ENCODE results near the gene THBS2.

The THBS2 gene

GRCh38 chr6:169251371-169251802 is 2.3 kb downstream of the THBS2 start:
- in situ Hi-C loops (cut with MboI; ENCODE audit: low sequenced_read_pairs), result no loop called here

- in situ Hi-C loops (cut with MboI; ENCODE audit: low sequenced_read_pairs), result no loop called here
Observed at GRCh38 chr6:169250660-169251059, 3.0 kb downstream of the THBS2 start.

GRCh38 chr6:169249057-169249456 is 4.6 kb downstream of the THBS2 start:
- in situ Hi-C loops (cut with MboI; ENCODE audit: low sequenced_read_pairs), result no loop called here

GRCh38 chr6:169248521-169248971 is 5.1 kb downstream of the THBS2 start:
- in situ Hi-C loops (cut with MboI; ENCODE audit: low sequenced_read_pairs), result no loop called here

GRCh38 chr6:169247991-169248390 is 5.7 kb downstream of the THBS2 start:
- in situ Hi-C loops (cut with MboI; ENCODE audit: low sequenced_read_pairs), result no loop called here

- in situ Hi-C loops (cut with MboI; ENCODE audit: low sequenced_read_pairs), result no loop called here
Observed at GRCh38 chr6:169247419-169247818, 6.2 kb downstream of the THBS2 start.

- in situ Hi-C loops (cut with MboI; ENCODE audit: low sequenced_read_pairs), result no loop called here
Observed at GRCh38 chr6:169246445-169246844, 7.2 kb downstream of the THBS2 start.

- in situ Hi-C loops (cut with MboI; ENCODE audit: low sequenced_read_pairs), result no loop called here
Observed at GRCh38 chr6:169244684-169245383, 8.8 kb downstream of the THBS2 start.

GRCh38 chr6:169243661-169244060 is 10.0 kb downstream of the THBS2 start:
- in situ Hi-C loops (cut with MboI; ENCODE audit: low sequenced_read_pairs), result no loop called here

GRCh38 chr6:169243186-169243585 is 10.5 kb downstream of the THBS2 start:
- in situ Hi-C loops (cut with MboI; ENCODE audit: low sequenced_read_pairs), result no loop called here

GRCh38 chr6:169241688-169242350 is 11.8 kb downstream of the THBS2 start:
- in situ Hi-C loops (cut with MboI; ENCODE audit: low sequenced_read_pairs), result no loop called here

- in situ Hi-C loops (cut with MboI; ENCODE audit: low sequenced_read_pairs), result no loop called here
Observed at GRCh38 chr6:169240591-169241390, 12.9 kb downstream of the THBS2 start.

- in situ Hi-C loops (cut with MboI; ENCODE audit: low sequenced_read_pairs), result no loop called here
Observed at GRCh38 chr6:169240125-169240524, 13.5 kb downstream of the THBS2 start.

GRCh38 chr6:169239181-169239580 is 14.5 kb downstream of the THBS2 start:
- in situ Hi-C loops (cut with MboI; ENCODE audit: low sequenced_read_pairs), result no loop called here

- in situ Hi-C loops (cut with MboI; ENCODE audit: low sequenced_read_pairs), result no loop called here
Observed at GRCh38 chr6:169238766-169239165, 14.9 kb downstream of the THBS2 start.

- in situ Hi-C loops (cut with MboI; ENCODE audit: low sequenced_read_pairs), result no loop called here
Observed at GRCh38 chr6:169237496-169238134, 16.0 kb downstream of the THBS2 start.

GRCh38 chr6:169236988-169237387 is 16.7 kb downstream of the THBS2 start:
- in situ Hi-C loops (cut with MboI; ENCODE audit: low sequenced_read_pairs), result no loop called here

- in situ Hi-C loops (cut with MboI; ENCODE audit: low sequenced_read_pairs), result no loop called here
Observed at GRCh38 chr6:169236545-169236944, 17.1 kb downstream of the THBS2 start.

GRCh38 chr6:169235286-169235685 is 18.4 kb downstream of the THBS2 start:
- in situ Hi-C loops (cut with MboI; ENCODE audit: low sequenced_read_pairs), result no loop called here

GRCh38 chr6:169234634-169235033 is 19.0 kb downstream of the THBS2 start:
- in situ Hi-C loops (cut with MboI; ENCODE audit: low sequenced_read_pairs), result no loop called here

GRCh38 chr6:169233832-169234231 is 19.8 kb downstream of the THBS2 start:
- in situ Hi-C loops (cut with MboI; ENCODE audit: low sequenced_read_pairs), result no loop called here
